Inflammatory macrophage (primary cell): Measurements from ENCODE around the gene STK36.

Experiments
- DNase-seq, 2 donors: peaks; one replicate each; pipeline ENCODE4 v3.0.0-alpha.2; 2020 to 2022

Gene STK36

GRCh38 chr2:218659988-218660358, 11.9 kb upstream of the STK36 start:
- no peak for DNase-seq

- no peak for DNase-seq
Measured at GRCh38 chr2:218662377-218662776, 9.5 kb upstream of the STK36 start.

GRCh38 chr2:218662827-218663226, 9.1 kb upstream of the STK36 start:
- DNase-seq, result no peak

- DNase-seq, result no peak
Measured at GRCh38 chr2:218663901-218664300, 8.0 kb upstream of the STK36 start.

- DNase-seq, result no peak
Measured at GRCh38 chr2:218664653-218665052, 7.2 kb upstream of the STK36 start.

- DNase-seq, result peak in 1 of 2 donors; percentile 8
Measured at GRCh38 chr2:218671097-218671653, 711 bp upstream of the STK36 start.

- peak; percentile 86 to 91 for DNase-seq
Measured at GRCh38 chr2:218679119-218679518, 7.2 kb downstream of the STK36 start.

- DNase-seq, result no peak
Measured at GRCh38 chr2:218680061-218680460, 8.2 kb downstream of the STK36 start.

GRCh38 chr2:218687400-218688060, 15.6 kb downstream of the STK36 start:
- DNase-seq, result peak; percentile 86 to 87

GRCh38 chr2:218691234-218691633, 19.3 kb downstream of the STK36 start:
- DNase-seq, result no peak

GRCh38 chr2:218694405-218695145, 22.7 kb downstream of the STK36 start:
- no peak for DNase-seq

GRCh38 chr2:218698885-218699284, 27.0 kb downstream of the STK36 start:
- no peak for DNase-seq

- DNase-seq, result no peak
Measured at GRCh38 chr2:218701806-218702205, 29.9 kb downstream of the STK36 start.

- no peak for DNase-seq
Measured at GRCh38 chr2:218703341-218703740, 31.5 kb downstream of the STK36 start.

GRCh38 chr2:218708086-218708485, 36.2 kb downstream of the STK36 start:
- DNase-seq, result no peak

GRCh38 chr2:218709908-218710307, 38.0 kb downstream of the STK36 start:
- no peak for DNase-seq

- DNase-seq, result no peak
Measured at GRCh38 chr2:218710334-218710686, 38.4 kb downstream of the STK36 start.

- DNase-seq, result peak; percentile 99
Measured at GRCh38 chr2:218710687-218711549, 39.0 kb downstream of the STK36 start, which contains the start of gene TTLL4. TTLL4 (plus strand) TSS chr2:218710835; CDS start chr2:218737677, 26,842 bp downstream.

GRCh38 chr2:218711550-218711929, 39.7 kb downstream of the STK36 start:
- no peak for DNase-seq

GRCh38 chr2:218713922-218714321, 42.0 kb downstream of the STK36 start:
- peak in 1 of 2 donors; percentile 32 for DNase-seq

- DNase-seq, result no peak
Measured at GRCh38 chr2:218716070-218716469, 44.2 kb downstream of the STK36 start.

GRCh38 chr2:218717262-218717661, 45.4 kb downstream of the STK36 start:
- DNase-seq, result no peak

GRCh38 chr2:218718058-218718457, 46.2 kb downstream of the STK36 start:
- no peak for DNase-seq
